Activated T-cell treated with anti-CD3 and anti-CD28 coated beads, Interleukin-2, amount 50 U/mL, for 48 hours (primary cell): ENCODE measurements around the gene IRF3.

Experiments
- DNase-seq, 2 experiments: peaks; one replicate each; pipeline ENCODE4 v3.0.0-alpha.2; 2020

Gene IRF3

GRCh38 chr19:49665351-49666119 lies at the start of gene IRF3, which contains the start of gene BCL2L12:
Gene IRF3, minus strand, starts transcription at chr19:49665857. Its CDS starts 1,019 bp downstream, at chr19:49664838.
Gene BCL2L12, plus strand, starts transcription at chr19:49665933. Its CDS starts 760 bp downstream, at chr19:49666693.
- DNase-seq, result peak; percentile 99

GRCh38 chr19:49713236-49713845 lies 47.7 kb upstream of the IRF3 start:
- no peak for DNase-seq

- DNase-seq, result no peak
Observed at GRCh38 chr19:49712397-49712859, 46.8 kb upstream of the IRF3 start.

- DNase-seq, result no peak
Observed at GRCh38 chr19:49710372-49710951, 44.8 kb upstream of the IRF3 start.

- DNase-seq, result no peak
Observed at GRCh38 chr19:49705919-49706318, 40.3 kb upstream of the IRF3 start.

GRCh38 chr19:49704888-49705642 lies 39.4 kb upstream of the IRF3 start:
- no peak for DNase-seq

- no peak for DNase-seq
Observed at GRCh38 chr19:49701271-49701786, 35.7 kb upstream of the IRF3 start.

- no peak for DNase-seq
Observed at GRCh38 chr19:49700563-49700962, 34.9 kb upstream of the IRF3 start.

GRCh38 chr19:49699364-49699763 lies 33.7 kb upstream of the IRF3 start:
- no peak for DNase-seq

GRCh38 chr19:49696865-49697264 lies 31.2 kb upstream of the IRF3 start:
- DNase-seq, result no peak

GRCh38 chr19:49696115-49696514 lies 30.5 kb upstream of the IRF3 start:
- no peak for DNase-seq

GRCh38 chr19:49692147-49692506 lies 26.5 kb upstream of the IRF3 start:
- no peak for DNase-seq

GRCh38 chr19:49691243-49692146 lies 25.8 kb upstream of the IRF3 start:
- peak; percentile 69 to 70 for DNase-seq

- DNase-seq, result peak; percentile 78 to 80
Observed at GRCh38 chr19:49690656-49691242, 25.1 kb upstream of the IRF3 start, which contains the start of gene CPT1C. Gene CPT1C, plus strand, starts transcription at chr19:49691116. Its CDS starts 1,137 bp downstream, at chr19:49692253.

- peak in 1 of 2 experiments; percentile 37 for DNase-seq
Observed at GRCh38 chr19:49690079-49690655, 24.5 kb upstream of the IRF3 start.

GRCh38 chr19:49689133-49690078 lies 23.7 kb upstream of the IRF3 start, which contains the start of gene ADM5:
Gene ADM5, plus strand, starts transcription at chr19:49689594. Its CDS starts 244 bp downstream, at chr19:49689838.
- peak; percentile 63 to 70 for DNase-seq

- DNase-seq, result peak in 1 of 2 experiments; percentile 36
Observed at GRCh38 chr19:49688531-49689132, 23.0 kb upstream of the IRF3 start.

GRCh38 chr19:49687566-49688316 lies 22.1 kb upstream of the IRF3 start:
- no peak for DNase-seq
